Lung (tissue), 12 donors: ENCODE results near the gene FOXI2. TPM values are rescaled to one million over a fixed set of nuclear protein-coding genes. Genes with fewer than 3 reads are reported as not detected.

Experiments used
- ATAC-seq: fragments of 200-7000 bp; cut with Tn5 transposase; one replicate; pipeline ENCODE4 v1.9.1; 2020; ENCODE audit warnings: moderate number of reproducible peaks; ENCODE audit not compliant: insufficient read depth, low FRiP score
- DNase-seq, 3 donors: peaks; one replicate each; pipeline ENCODE4 v3.0.0-alpha.2; 2013 to 2017
- H3K27ac ChIP-seq, 2 donors: one replicate each; pipeline ENCODE4 v1.5.1; 2013; ENCODE audit warnings: mild to moderate bottlenecking in 2 of 2, moderate library complexity in 2 of 2, control low read depth in 1 of 2, inconsistent platforms in 1 of 2, low read depth in 1 of 2, low read length in 1 of 2
- H3K27me3 ChIP-seq, 3 donors: one replicate each; pipeline ENCODE4 v1.5.1; 2013; ENCODE audit warnings: low read length in 2 of 3; ENCODE audit not compliant: control insufficient read depth in 3 of 3, insufficient read depth in 3 of 3
- H3K36me3 ChIP-seq, 4 donors: one replicate each; pipeline ENCODE4 v1.5.1; 2013; ENCODE audit warnings: low read length in 4 of 4, mild to moderate bottlenecking in 1 of 4, moderate library complexity in 1 of 4; ENCODE audit not compliant: control insufficient read depth in 4 of 4, insufficient read depth in 4 of 4
- H3K4me1 ChIP-seq, 5 donors: one replicate each; pipeline ENCODE4 v1.5.1; 2013; ENCODE audit warnings: low read length in 5 of 5, mild to moderate bottlenecking in 2 of 5, moderate library complexity in 1 of 5; ENCODE audit not compliant: control insufficient read depth in 5 of 5, insufficient read depth in 5 of 5
- H3K4me3 ChIP-seq: one replicate; pipeline ENCODE4 v1.5.1; 2013; ENCODE audit warnings: mild to moderate bottlenecking, control low read depth, moderate library complexity
- H3K9ac ChIP-seq, 2 donors: one replicate each; pipeline ENCODE4 v1.5.1; 2013; ENCODE audit warnings: low read length in 2 of 2, control low read depth in 1 of 2; ENCODE audit not compliant: insufficient read depth in 1 of 2
- H3K9me3 ChIP-seq, 4 donors: one replicate each; pipeline ENCODE4 v1.5.1; 2013; ENCODE audit warnings: low read length in 3 of 4, mild to moderate bottlenecking in 1 of 4, moderate library complexity in 1 of 4; ENCODE audit not compliant: control insufficient read depth in 4 of 4, insufficient read depth in 3 of 4
- CTCF ChIP-seq: IDR thresholded peaks from 2 replicates; pipeline ENCODE4 v1.5.1; 2012; ENCODE audit warnings: mild to moderate bottlenecking; ENCODE audit errors: control extremely low read depth, extremely low read depth
- WGBS, 2 donors: extraction: QIAGEN DNeasy Blood & Tissue Kit; methylation state at CpG; one replicate each; pipeline ENCODE4 v1.1.7; 2013; 5-methylcytosine and 5-hydroxymethylcytosine counted together
- polyA plus RNA-seq, 2 donors: library from polyadenylated mRNA; stranded (reverse); fragments of 200-250 nt; gene quantifications; one replicate each; pipeline ENCODE4 v1.2.1, GENCODE V29; 2013
- total RNA-seq, 2 donors: library from RNA; depleted of rRNA in 1 of 2; stranded (reverse); fragments of >200 nt in 1 of 2; gene quantifications; one replicate each; pipeline ENCODE4 v1.2.1, GENCODE V29; 2014 to 2021
- donor health status: control.
- donor health status: control.
- donor health status: Bipolar disorder and iron deficiency.
- donor health status: healthy.
- donor health status: DM: yes; HTN: yes; CAD: no.

FOXI2 gene
- total and polyA plus RNA-seq, 4 donors: 0.08 to 0.15 TPM; not detected in 2

GRCh38 chr10:127739908-127740307 lies 2.9 kb downstream of the FOXI2 start:
- H3K27me3 ChIP-seq: peaks cover 31 to 78% (median 42%) of the 10 kb centered on the region in 3 donors
- H3K4me3 ChIP-seq: no peak overlapping the region
- no peak for TF ChIP-seq CTCF
- no peak for ATAC-seq
- 79 to 88% methylated on average over 1 of the region's 1 CpG for WGBS, 2 donors
- no peak for DNase-seq
- peaks cover 0 to 19% (median 0%) of the 10 kb centered on the region in 5 donors for H3K4me1 ChIP-seq
- H3K9me3 ChIP-seq: peaks cover 0 to 6% (median 0%) of the 10 kb centered on the region in 4 donors
- no peak overlapping the region for H3K9ac ChIP-seq
- H3K27ac ChIP-seq: no peak overlapping the region
- no peaks in the 10 kb centered on the region for H3K36me3 ChIP-seq

- no peak overlapping the region for H3K9ac ChIP-seq
- WGBS, 2 donors: 82 to 89% methylated on average over 5 of the region's 5 CpGs
- H3K4me3 ChIP-seq: no peak overlapping the region
- peaks cover 31 to 78% (median 35%) of the 10 kb centered on the region in 3 donors for H3K27me3 ChIP-seq
- DNase-seq (no peak), ATAC-seq (no peak)
- peaks cover 0 to 6% (median 0%) of the 10 kb centered on the region in 4 donors for H3K9me3 ChIP-seq
- H3K4me1 ChIP-seq: peaks cover 0 to 19% (median 0%) of the 10 kb centered on the region in 5 donors
- no peak overlapping the region for H3K27ac ChIP-seq
- H3K36me3 ChIP-seq: no peaks in the 10 kb centered on the region
- TF ChIP-seq CTCF: no peak
Observed at GRCh38 chr10:127740596-127740995, 3.6 kb downstream of the FOXI2 start.

- H3K27me3 ChIP-seq: peaks cover 11 to 62% (median 31%) of the 10 kb centered on the region in 3 donors
- no peak overlapping the region for H3K27ac ChIP-seq
- DNase-seq (no peak), ATAC-seq (no peak)
- no peaks in the 10 kb centered on the region for H3K36me3 ChIP-seq
- no peak for TF ChIP-seq CTCF
- peaks cover 0 to 3% (median 0%) of the 10 kb centered on the region in 5 donors for H3K4me1 ChIP-seq
- H3K9me3 ChIP-seq: peaks cover 0 to 6% (median 0%) of the 10 kb centered on the region in 4 donors
- no peak overlapping the region for H3K4me3 ChIP-seq
- 72 to 89% methylated on average over 3 of the region's 3 CpGs for WGBS, 2 donors
- no peak overlapping the region for H3K9ac ChIP-seq
Observed at GRCh38 chr10:127743205-127743604, 6.2 kb downstream of the FOXI2 start.

GRCh38 chr10:127744956-127745355 lies 8.0 kb downstream of the FOXI2 start:
- Histone ChIP-seq H3K27ac (no peak overlapping the region), H3K27me3 (peaks cover 0 to 50% (median 19%) of the 10 kb centered on the region in 3 donors), H3K4me1 (no peaks in the 10 kb centered on the region), H3K9me3 (peaks cover 0 to 2% (median 0%) of the 10 kb centered on the region in 4 donors), H3K4me3 (no peak overlapping the region), H3K36me3 (no peaks in the 10 kb centered on the region), H3K9ac (no peak overlapping the region)
- DNase-seq (no peak), ATAC-seq (no peak)
- 76 to 77% methylated on average over 9 of the region's 9 CpGs for WGBS, 2 donors
- no peak for TF ChIP-seq CTCF
